Suprapubic skin (tissue), 4 donors: ENCODE measurements around the gene LRCOL1. TPM values are rescaled to one million over a fixed set of nuclear protein-coding genes. Genes with fewer than 3 reads are reported as not detected.
A peak's percentile ranks its signal among the peaks of the same experiment; 100 is the strongest.

ENCODE experiments used
- DNase-seq, 2 donors: peaks; one replicate each; pipeline ENCODE4 v3.0.0-alpha.2; 2019; ENCODE audit warnings: low spot score in 2 of 2
- H3K27ac ChIP-seq: fragments of 200-600 bp; sonication (generic); one replicate; pipeline ENCODE4 v1.5.1; 2019
- H3K27me3 ChIP-seq: fragments of 200-600 bp; sonication (generic); one replicate; pipeline ENCODE4 v1.5.1; 2019
- H3K36me3 ChIP-seq: fragments of 200-600 bp; sonication (generic); one replicate; pipeline ENCODE4 v1.5.1; 2019
- H3K4me1 ChIP-seq: fragments of 200-600 bp; sonication (generic); one replicate; pipeline ENCODE4 v1.5.1; 2019
- H3K4me3 ChIP-seq: fragments of 200-600 bp; sonication (generic); one replicate; pipeline ENCODE4 v1.5.1; 2019; ENCODE audit warnings: mild to moderate bottlenecking
- H3K9me3 ChIP-seq: fragments of 200-600 bp; sonication (generic); one replicate; pipeline ENCODE4 v1.5.1; 2019
- CTCF ChIP-seq, 2 donors: fragments of 200-600 bp in 1 of 2; fragments of 450-650 bp in 1 of 2; sonication (generic) in 1 of 2; IDR thresholded peaks; one replicate each; pipeline ENCODE4 v1.5.1; 2016 to 2019; ENCODE audit warnings: antibody characterized with exemption in 2 of 2, mild to moderate bottlenecking in 1 of 2, moderate library complexity in 1 of 2
- EP300 ChIP-seq: sonication (generic); formaldehyde crosslinking; IDR thresholded peaks from one replicate; pipeline ENCODE4 v1.6.1; 2017; ENCODE audit warnings: antibody characterized with exemption
- POLR2A ChIP-seq, 2 donors: fragments of 450-650 bp; IDR thresholded peaks; one replicate each; pipeline ENCODE4 v1.6.1; 2017; ENCODE audit warnings: antibody characterized with exemption in 2 of 2, mild to moderate bottlenecking in 2 of 2, moderate library complexity in 2 of 2
- POLR2AphosphoS5 ChIP-seq, 3 donors: sonication (generic); formaldehyde crosslinking; IDR thresholded peaks; one replicate each; pipeline ENCODE4 v1.6.1; 2017; ENCODE audit warnings: antibody characterized with exemption in 3 of 3
- WGBS: methylation state at CpG from one replicate; pipeline ENCODE4 v1.1.5; 2018; 5-methylcytosine and 5-hydroxymethylcytosine counted together
- total RNA-seq, 4 donors: library from RNA; depleted of rRNA; stranded (reverse); fragments of >200 nt; gene quantifications; one replicate each; pipeline ENCODE4 v1.1.0, GENCODE V29; 2016

LRCOL1 gene
- total RNA-seq, 4 donors from 2014 or later = not detected

GRCh38 chr12:132611620-132612019 is 1.2 kb upstream of the LRCOL1 start:
- H3K27me3 ChIP-seq = peaks cover 62% of the 10 kb centered on the region
- 93% methylated on average over 8 of the region's 10 CpGs for WGBS

GRCh38 chr12:132610866-132611602 is 652 bp upstream of the LRCOL1 start:
- Histone ChIP-seq H3K27ac (no peak overlapping the region), H3K4me3 (no peak overlapping the region), H3K36me3 (no peaks in the 10 kb centered on the region), H3K9me3 (no peaks in the 10 kb centered on the region), H3K27me3 (peaks cover 62% of the 10 kb centered on the region), H3K4me1 (peaks cover 12% of the 10 kb centered on the region)
- DNase-seq = no peak
- WGBS = 71% methylated on average over 33 of the region's 33 CpGs
- TF ChIP-seq EP300 (no peak), POLR2AphosphoS5 (IDR thresholded peaks at IDR 0.05) (no peak), POLR2A (IDR thresholded peaks at IDR 0.05) (no peak), CTCF (IDR thresholded peaks at IDR 0.05) (no peak)

More at GRCh38 chr12:132611620-132612019, 1.2 kb upstream of the LRCOL1 start:
- TF ChIP-seq EP300 (no peak), POLR2AphosphoS5 (IDR thresholded peaks at IDR 0.05) (no peak), POLR2A (IDR thresholded peaks at IDR 0.05) (no peak), CTCF (IDR thresholded peaks at IDR 0.05) (no peak)
- no peaks in the 10 kb centered on the region for H3K9me3 ChIP-seq
- H3K36me3 ChIP-seq = no peaks in the 10 kb centered on the region
- H3K4me1 ChIP-seq = peaks cover 12% of the 10 kb centered on the region
- DNase-seq = no peak
- H3K4me3 ChIP-seq = no peak overlapping the region
- no peak overlapping the region for H3K27ac ChIP-seq

- Histone ChIP-seq H3K4me3 (no peak overlapping the region), H3K27me3 (peaks cover 77% of the 10 kb centered on the region), H3K9me3 (no peaks in the 10 kb centered on the region), H3K27ac (no peak overlapping the region), H3K4me1 (peaks cover 18% of the 10 kb centered on the region), H3K36me3 (no peaks in the 10 kb centered on the region)
- WGBS = 51% methylated on average over 18 of the region's 25 CpGs
- TF ChIP-seq EP300 (no peak), CTCF (IDR thresholded peaks at IDR 0.05) (no peak), POLR2AphosphoS5 (IDR thresholded peaks at IDR 0.05) (no peak), POLR2A (IDR thresholded peaks at IDR 0.05) (no peak)
- DNase-seq = peak in 1 of 2 donors; percentile 67
Observed at GRCh38 chr12:132608231-132609171, 1.9 kb downstream of the LRCOL1 start.

GRCh38 chr12:132606927-132607326 is 3.5 kb downstream of the LRCOL1 start:
- H3K4me1 ChIP-seq = peaks cover 21% of the 10 kb centered on the region
- WGBS = 83% methylated on average over 18 of the region's 19 CpGs
- peak in 1 of 2 donors; percentile 49 for DNase-seq
- TF ChIP-seq EP300 (no peak), CTCF (IDR thresholded peaks at IDR 0.05) (no peak), POLR2A (IDR thresholded peaks at IDR 0.05) (no peak), POLR2AphosphoS5 (IDR thresholded peaks at IDR 0.05) (no peak)
- peaks cover 88% of the 10 kb centered on the region for H3K27me3 ChIP-seq
- no peaks in the 10 kb centered on the region for H3K9me3 ChIP-seq
- no peaks in the 10 kb centered on the region for H3K36me3 ChIP-seq
- H3K27ac ChIP-seq = no peak overlapping the region
- no peak overlapping the region for H3K4me3 ChIP-seq

- no peaks in the 10 kb centered on the region for H3K9me3 ChIP-seq
- TF ChIP-seq POLR2A (IDR thresholded peaks at IDR 0.05) (no peak), POLR2AphosphoS5 (IDR thresholded peaks at IDR 0.05) (no peak), CTCF (IDR thresholded peaks at IDR 0.05) (no peak), EP300 (no peak)
- WGBS = 60% methylated on average over 16 of the region's 16 CpGs
- H3K27ac ChIP-seq = no peak overlapping the region
- no peak overlapping the region for H3K4me3 ChIP-seq
- DNase-seq = no peak
- H3K4me1 ChIP-seq = peaks cover 21% of the 10 kb centered on the region
- H3K27me3 ChIP-seq = peaks cover 92% of the 10 kb centered on the region
- H3K36me3 ChIP-seq = no peaks in the 10 kb centered on the region
Observed at GRCh38 chr12:132606466-132606865, 3.9 kb downstream of the LRCOL1 start.
